Activated CD4-positive, alpha-beta T cell treated with anti-CD3 and anti-CD28 coated beads for 1 hour (primary cell): ENCODE measurements around the gene GPD1L.
"Not testable (repeated sequence)": the region's sequence is repeated elsewhere in the genome, so short reads cannot be mapped to it uniquely, and the experiment has no call there.

Experiments used
- DNase-seq: peaks from one replicate; pipeline ENCODE4 v3.0.0-alpha.2; 2020

GPD1L gene

GRCh38 chr3:32186097-32186496 lies 79.7 kb downstream of the GPD1L start:
- no peak for DNase-seq

GRCh38 chr3:32186876-32187275 lies 80.5 kb downstream of the GPD1L start:
- no peak for DNase-seq

- no peak for DNase-seq
Measured at GRCh38 chr3:32189693-32190092, 83.3 kb downstream of the GPD1L start.

- not testable (repeated sequence) for DNase-seq
Measured at GRCh38 chr3:32190556-32190955, 84.1 kb downstream of the GPD1L start.

- DNase-seq: no peak
Measured at GRCh38 chr3:32193101-32193500, 86.7 kb downstream of the GPD1L start.

DNA sequence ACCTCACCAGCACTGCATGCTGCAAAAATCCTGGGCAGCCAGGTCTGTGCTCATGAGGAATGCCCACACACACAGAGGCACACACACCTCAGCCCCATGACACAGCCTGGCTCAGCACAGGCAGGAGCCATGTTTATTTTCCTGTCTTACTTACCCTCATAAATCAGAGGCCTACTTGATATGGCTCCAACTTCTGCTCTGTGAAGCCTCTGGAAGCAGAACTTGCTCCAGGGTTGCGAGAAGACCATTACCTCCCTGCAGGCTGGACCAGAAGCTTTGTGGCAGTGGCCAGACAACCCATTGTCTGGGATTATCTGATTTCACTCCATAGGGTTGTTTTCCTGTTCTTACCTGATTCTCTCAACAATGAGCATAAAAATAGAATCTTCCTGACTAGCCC lies 88.2 kb downstream of the GPD1L start:
- DNase-seq: no peak

- no peak for DNase-seq
Measured at GRCh38 chr3:32195995-32196540, 89.6 kb downstream of the GPD1L start.

DNA sequence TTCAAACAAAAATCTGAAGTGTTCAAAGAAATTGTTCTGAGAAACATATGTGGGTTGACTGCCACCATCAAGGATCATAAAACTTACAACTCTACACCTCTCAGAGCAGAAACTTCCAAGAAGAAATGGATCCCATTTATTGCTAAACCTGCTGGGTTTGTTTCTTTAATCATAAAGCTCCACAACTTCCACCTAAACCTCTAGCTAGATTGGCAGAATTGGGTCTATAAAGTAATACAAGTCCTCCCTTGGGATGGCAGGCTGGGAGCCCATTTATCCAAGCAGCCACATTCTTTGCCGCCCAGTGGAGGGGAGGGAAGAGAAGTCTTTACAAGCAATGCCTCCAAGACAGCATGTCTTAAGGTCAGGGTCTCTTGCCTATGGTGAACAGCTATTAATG lies 91.6 kb downstream of the GPD1L start:
- no peak for DNase-seq

DNA sequence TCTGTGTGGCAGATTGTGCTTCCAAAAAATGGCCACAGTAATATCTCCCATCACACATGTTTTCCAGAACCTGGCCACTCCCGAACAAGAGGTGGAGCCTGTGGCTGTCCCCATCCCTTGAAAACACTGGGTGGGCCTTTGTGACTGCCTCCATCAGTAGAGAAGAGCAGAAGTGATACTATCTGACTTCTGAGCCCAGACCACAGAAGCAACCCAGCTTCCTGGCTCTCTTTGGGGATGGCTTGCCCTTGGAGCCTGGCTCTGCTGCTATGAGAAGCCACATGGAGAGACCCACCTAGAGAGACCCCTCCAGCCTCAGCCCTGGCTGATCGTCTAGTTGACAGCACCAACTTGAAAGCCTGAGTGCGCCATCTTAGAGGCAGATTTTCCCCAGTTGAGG lies 92.3 kb downstream of the GPD1L start:
- DNase-seq: no peak

DNA sequence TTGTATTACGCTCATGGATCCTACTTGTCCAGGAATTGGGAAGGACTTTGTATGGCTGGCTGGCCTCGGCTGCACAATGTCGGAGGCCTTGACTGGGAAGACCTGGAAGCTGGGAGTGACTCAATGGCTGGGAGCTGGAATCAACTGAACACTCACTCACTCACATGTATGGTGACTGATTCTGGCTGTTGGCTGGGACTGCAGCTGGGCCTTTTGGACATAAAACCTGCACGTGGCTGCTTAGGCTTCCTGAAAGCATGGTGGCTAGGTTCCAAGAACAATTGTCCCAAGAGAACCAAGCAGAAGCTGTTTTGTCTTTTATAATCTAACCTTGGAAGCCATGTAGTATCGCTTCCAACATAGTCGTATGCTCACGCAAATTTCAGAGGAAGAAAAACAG lies 94.1 kb downstream of the GPD1L start:
- no peak for DNase-seq

- no peak for DNase-seq
Measured at GRCh38 chr3:32200992-32201758, 94.8 kb downstream of the GPD1L start.

GRCh38 chr3:32202496-32202895 lies 96.1 kb downstream of the GPD1L start:
- DNase-seq: no peak

DNA sequence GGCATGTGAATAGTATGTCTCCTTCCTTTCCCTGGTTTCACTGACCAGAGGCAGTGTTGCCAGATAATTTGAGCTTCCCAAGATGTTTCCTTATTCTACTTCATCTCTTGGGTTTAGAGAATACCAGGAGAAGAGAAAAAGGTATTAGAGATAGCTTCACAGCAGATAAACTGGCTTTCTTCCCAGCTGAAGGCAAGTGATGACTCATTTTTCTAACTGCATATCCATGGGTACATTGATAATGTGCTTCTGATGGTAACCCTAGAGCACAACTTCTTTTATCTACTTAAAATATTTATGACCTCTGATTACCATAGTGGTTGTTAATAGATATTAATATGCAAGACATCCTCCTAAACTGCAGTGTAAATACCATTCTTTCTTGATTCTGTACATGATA lies 97.4 kb downstream of the GPD1L start:
- no peak for DNase-seq

DNA sequence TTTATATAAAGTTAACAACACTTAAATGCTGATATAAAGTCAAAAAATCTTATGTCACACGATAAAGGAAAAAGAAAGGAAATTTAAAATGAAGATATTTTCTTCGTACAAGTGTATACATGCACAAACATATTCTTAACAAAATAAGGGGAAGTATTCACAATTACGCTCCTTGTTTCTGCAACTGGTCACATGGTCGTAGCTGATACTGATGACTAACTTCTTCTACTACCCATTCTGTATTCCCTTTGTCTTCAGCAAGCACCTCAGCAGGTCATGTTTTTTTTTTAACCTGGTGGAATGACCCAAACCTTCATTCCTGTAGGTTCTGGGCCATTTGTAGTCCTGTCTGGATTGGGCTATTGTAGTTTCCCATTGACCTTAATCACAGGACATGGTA lies 102.0 kb downstream of the GPD1L start:
- no peak for DNase-seq

DNA sequence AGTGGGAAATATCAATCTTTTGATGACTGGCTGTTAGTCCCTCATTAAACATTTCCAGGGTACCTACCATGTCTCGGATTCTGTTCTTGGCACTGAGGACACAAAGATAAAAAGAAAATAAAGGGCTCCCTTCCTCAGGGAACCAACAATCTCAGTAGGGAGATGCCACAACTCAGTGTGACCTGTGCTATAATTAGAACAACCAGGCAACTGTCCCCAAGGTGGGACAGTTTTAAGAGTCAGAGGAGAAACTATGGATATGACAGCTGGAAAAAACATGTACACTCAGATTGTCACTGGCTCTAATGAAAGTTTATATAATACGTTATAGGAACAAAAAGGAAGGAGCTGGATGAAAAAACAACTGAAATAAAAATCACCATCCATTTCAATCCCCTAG lies 108.8 kb downstream of the GPD1L start:
- DNase-seq: no peak

DNA sequence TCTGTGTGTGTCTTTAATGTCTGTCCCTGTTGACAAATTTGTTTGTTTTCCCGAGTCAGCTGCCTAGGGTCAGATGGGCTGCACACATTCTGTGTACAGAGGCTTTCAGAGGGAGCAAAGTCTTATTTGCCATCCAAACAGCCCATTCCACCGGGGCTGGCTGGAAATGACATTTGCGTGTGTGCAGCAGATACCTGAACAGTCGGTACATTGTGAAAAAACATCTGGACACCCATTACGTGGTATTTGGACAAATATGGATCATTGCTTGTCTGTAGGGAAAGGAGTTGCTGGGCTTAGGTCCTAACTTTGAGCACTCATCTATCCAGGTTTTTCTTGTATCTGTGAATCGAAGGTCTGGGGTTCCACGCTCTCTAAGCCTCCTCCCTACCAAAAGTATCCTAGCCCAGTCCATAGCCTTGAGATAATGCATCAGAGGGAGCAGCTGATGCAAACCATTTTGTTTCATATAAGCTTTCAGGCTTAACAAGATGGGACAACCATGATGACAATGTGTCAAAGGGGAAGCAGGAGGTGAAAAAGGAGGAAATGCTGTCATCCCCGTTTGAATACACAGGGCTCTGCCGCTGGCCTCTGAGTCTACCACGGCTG lies 109.9 kb downstream of the GPD1L start:
- DNase-seq: no peak

DNA sequence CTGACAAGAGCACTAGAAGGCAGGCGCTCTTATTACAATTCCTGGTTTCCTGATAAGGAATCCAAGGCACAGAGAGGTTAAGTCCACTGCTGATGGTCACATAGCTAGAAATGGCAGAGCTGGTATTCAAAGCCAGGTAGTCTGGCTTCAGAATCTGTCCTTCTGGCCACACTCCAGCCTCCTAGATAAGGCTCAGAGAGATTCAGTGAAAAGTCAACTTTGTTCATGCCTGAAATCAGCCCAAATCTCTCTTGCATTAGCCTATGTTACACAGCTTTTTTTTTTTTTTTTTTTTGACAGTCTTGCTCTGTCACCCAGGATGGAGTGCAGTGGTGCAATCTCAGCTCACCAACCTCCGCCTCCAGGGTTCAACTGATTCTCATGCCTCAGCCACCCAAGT lies 110.9 kb downstream of the GPD1L start:
- DNase-seq: no peak
